Neural cell (in vitro differentiated cells): ENCODE results near the gene ANKRD2. TPM values are rescaled to one million over a fixed set of nuclear protein-coding genes. Genes with fewer than 3 reads are reported as not detected.

ENCODE experiments used
- H2AFZ ChIP-seq: fragments of 200-600, 300-800 bp; sonication (generic), shearing (Covaris generic); 2 replicates; pipeline ENCODE4 v1.6.0; 2014; ENCODE audit warnings: low read depth, mild to moderate bottlenecking, antibody characterized with exemption, low read length, moderate library complexity
- H3F3A ChIP-seq: fragments of 200-600 bp; shearing (Covaris generic); 2 replicates; pipeline ENCODE4 v1.6.1; 2016; ENCODE audit warnings: mild to moderate bottlenecking, moderate library complexity, mixed read lengths, antibody characterized with exemption, low read length; ENCODE audit not compliant: insufficient read depth, poor library complexity, severe bottlenecking
- H3K27ac ChIP-seq: fragments of 200-600, 300-800 bp; sonication (generic), shearing (Covaris generic); 2 replicates; pipeline ENCODE4 v1.5.1; 2014; ENCODE audit warnings: mild to moderate bottlenecking, low read length, moderate library complexity
- H3K27me3 ChIP-seq: fragments of 300-800, 200-600 bp; sonication (generic), shearing (Covaris generic); 2 replicates; pipeline ENCODE4 v1.6.0; 2014; ENCODE audit warnings: mild to moderate bottlenecking, low read depth, low read length, moderate library complexity; ENCODE audit not compliant: insufficient read depth
- H3K36me3 ChIP-seq: fragments of 300-800, 200-600 bp; sonication (generic), shearing (Covaris generic); 2 replicates; pipeline ENCODE4 v1.5.1; 2014; ENCODE audit warnings: mild to moderate bottlenecking, antibody characterized with exemption, low read length, moderate library complexity; ENCODE audit not compliant: insufficient read depth
- H3K4me2 ChIP-seq: fragments of 300-800, 200-600 bp; sonication (generic), shearing (Covaris generic); 2 replicates; pipeline ENCODE4 v1.6.0; 2014; ENCODE audit warnings: mild to moderate bottlenecking, low read length
- H3K4me3 ChIP-seq: fragments of 300-800, 200-600 bp; sonication (generic), shearing (Covaris generic); 2 replicates; pipeline ENCODE4 v1.5.1; 2014; ENCODE audit warnings: mild to moderate bottlenecking, low read length, moderate library complexity
- H3K79me2 ChIP-seq: fragments of 200-600 bp; shearing (Covaris generic); replicated peaks from 2 replicates; pipeline ENCODE4 v1.6.0; 2014; ENCODE audit warnings: mild to moderate bottlenecking, low read length, moderate library complexity; ENCODE audit not compliant: insufficient read depth
- H3K9ac ChIP-seq: fragments of 300-800, 200-600 bp; sonication (generic), shearing (Covaris generic); 2 replicates; pipeline ENCODE4 v1.6.1; 2016; ENCODE audit warnings: mild to moderate bottlenecking, low read length, mixed read lengths
- H3K9me2 ChIP-seq: fragments of 200-600 bp; shearing (Covaris generic); 2 replicates; pipeline ENCODE4 v1.6.1; 2016; ENCODE audit warnings: mild to moderate bottlenecking, low read length, mixed read lengths; ENCODE audit not compliant: insufficient read depth
- H3K9me3 ChIP-seq: fragments of 200-600, 300-800 bp; sonication (generic), shearing (Covaris generic); 2 replicates; pipeline ENCODE4 v1.6.1; 2016; ENCODE audit warnings: mild to moderate bottlenecking, mixed run types, low read length, moderate library complexity, mixed read lengths
- H4K20me1 ChIP-seq: fragments of 200-600 bp; shearing (Covaris generic); 2 replicates; pipeline ENCODE4 v1.6.1; 2016; ENCODE audit warnings: mild to moderate bottlenecking, mixed run types; ENCODE audit not compliant: insufficient read depth
- CTCF ChIP-seq: fragments of 450-650 bp; IDR thresholded peaks from 2 replicates; pipeline ENCODE4 v1.5.1; 2014; ENCODE audit warnings: antibody characterized with exemption, mild to moderate bottlenecking, moderate library complexity; ENCODE audit not compliant: poor library complexity, severe bottlenecking
- EP300 ChIP-seq: fragments of 450-650 bp; conservative IDR thresholded peaks from 2 replicates; pipeline ENCODE4 v1.6.1; 2014; ENCODE audit warnings: antibody characterized with exemption, mild to moderate bottlenecking, moderate library complexity; ENCODE audit not compliant: poor library complexity, severe bottlenecking
- EZH2 ChIP-seq: fragments of 200-600, 300-800 bp; shearing (Covaris generic), sonication (generic); IDR thresholded peaks from 2 replicates; pipeline ENCODE4 v1.6.1; 2014; ENCODE audit warnings: antibody characterized with exemption, low read length, borderline replicate concordance, mild to moderate bottlenecking; ENCODE audit not compliant: insufficient read depth, poor library complexity, severe bottlenecking
- MXI1 ChIP-seq: fragments of 450-650 bp; conservative IDR thresholded peaks from 2 replicates; pipeline ENCODE4 v1.6.1; 2014; ENCODE audit warnings: antibody characterized with exemption, mild to moderate bottlenecking; ENCODE audit not compliant: poor library complexity, severe bottlenecking
- POLR2AphosphoS5 ChIP-seq: IDR thresholded peaks from 2 replicates; pipeline ENCODE4 v1.6.1; 2012
- RAD21 ChIP-seq: fragments of 450-650 bp; conservative IDR thresholded peaks from 2 replicates; pipeline ENCODE4 v1.6.1; 2014; ENCODE audit warnings: antibody characterized with exemption, mild to moderate bottlenecking, moderate library complexity
- SMC3 ChIP-seq: fragments of 450-650 bp; conservative IDR thresholded peaks from 2 replicates; pipeline ENCODE4 v1.6.1; 2014; ENCODE audit warnings: antibody characterized with exemption, mild to moderate bottlenecking, moderate library complexity; ENCODE audit not compliant: poor library complexity
- TAF1 ChIP-seq: IDR thresholded peaks from 2 replicates; pipeline ENCODE4 v1.6.1; 2012; ENCODE audit warnings: low read depth
- polyA plus RNA-seq: library from polyadenylated mRNA; depleted of rRNA; stranded (reverse); fragments of >200 nt; gene quantifications from 2 replicates; pipeline ENCODE4 v1.2.3, GENCODE V29; 2014
- TF ChIP-seq, protein P1 (sequence below): IDR thresholded peaks from 2 replicates; pipeline ENCODE4 v1.6.1; 2012; ENCODE audit warnings: borderline replicate concordance

The ANKRD2 gene
- polyA plus RNA-seq, 1 donor from 2014 or later, result not detected

- Histone ChIP-seq H3K36me3 (no peaks in the 10 kb centered on the region), H3K4me3 (no peak overlapping the region), H3K9me3 (no peaks in the 10 kb centered on the region), H3K9me2 (no peaks in the 10 kb centered on the region), H3K27me3 (no peaks in the 10 kb centered on the region), H3K9ac (no peak overlapping the region), H2AFZ (no peak overlapping the region), H3K79me2 (no peaks in the 10 kb centered on the region), H3K4me2 (no peak overlapping the region), H3F3A (no peaks in the 10 kb centered on the region), H4K20me1 (no peaks in the 10 kb centered on the region), H3K27ac (no peak overlapping the region)
- TF ChIP-seq RAD21 (no peak), EZH2 (no peak), CTCF (no peak), TAF1 (no peak)
Measured at GRCh38 chr10:97550336-97551149, 22.0 kb upstream of the ANKRD2 start.

GRCh38 chr10:97551271-97551670 lies 21.3 kb upstream of the ANKRD2 start:
- no peak overlapping the region for H3K4me2 ChIP-seq
- H3F3A ChIP-seq, result no peaks in the 10 kb centered on the region

More at GRCh38 chr10:97551271-97551670, 21.3 kb upstream of the ANKRD2 start:
- H3K9me2 ChIP-seq, result no peaks in the 10 kb centered on the region
- H2AFZ ChIP-seq, result no peak overlapping the region
- TF ChIP-seq RAD21 (no peak), CTCF (no peak), EZH2 (no peak), POLR2AphosphoS5 (no peak), MXI1 (no peak), TAF1 (no peak), SMC3 (no peak), EP300 (no peak)
- TF ChIP-seq, protein P1, sequence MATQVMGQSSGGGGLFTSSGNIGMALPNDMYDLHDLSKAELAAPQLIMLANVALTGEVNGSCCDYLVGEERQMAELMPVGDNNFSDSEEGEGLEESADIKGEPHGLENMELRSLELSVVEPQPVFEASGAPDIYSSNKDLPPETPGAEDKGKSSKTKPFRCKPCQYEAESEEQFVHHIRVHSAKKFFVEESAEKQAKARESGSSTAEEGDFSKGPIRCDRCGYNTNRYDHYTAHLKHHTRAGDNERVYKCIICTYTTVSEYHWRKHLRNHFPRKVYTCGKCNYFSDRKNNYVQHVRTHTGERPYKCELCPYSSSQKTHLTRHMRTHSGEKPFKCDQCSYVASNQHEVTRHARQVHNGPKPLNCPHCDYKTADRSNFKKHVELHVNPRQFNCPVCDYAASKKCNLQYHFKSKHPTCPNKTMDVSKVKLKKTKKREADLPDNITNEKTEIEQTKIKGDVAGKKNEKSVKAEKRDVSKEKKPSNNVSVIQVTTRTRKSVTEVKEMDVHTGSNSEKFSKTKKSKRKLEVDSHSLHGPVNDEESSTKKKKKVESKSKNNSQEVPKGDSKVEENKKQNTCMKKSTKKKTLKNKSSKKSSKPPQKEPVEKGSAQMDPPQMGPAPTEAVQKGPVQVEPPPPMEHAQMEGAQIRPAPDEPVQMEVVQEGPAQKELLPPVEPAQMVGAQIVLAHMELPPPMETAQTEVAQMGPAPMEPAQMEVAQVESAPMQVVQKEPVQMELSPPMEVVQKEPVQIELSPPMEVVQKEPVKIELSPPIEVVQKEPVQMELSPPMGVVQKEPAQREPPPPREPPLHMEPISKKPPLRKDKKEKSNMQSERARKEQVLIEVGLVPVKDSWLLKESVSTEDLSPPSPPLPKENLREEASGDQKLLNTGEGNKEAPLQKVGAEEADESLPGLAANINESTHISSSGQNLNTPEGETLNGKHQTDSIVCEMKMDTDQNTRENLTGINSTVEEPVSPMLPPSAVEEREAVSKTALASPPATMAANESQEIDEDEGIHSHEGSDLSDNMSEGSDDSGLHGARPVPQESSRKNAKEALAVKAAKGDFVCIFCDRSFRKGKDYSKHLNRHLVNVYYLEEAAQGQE, result no peak
- H3K4me3 ChIP-seq, result no peak overlapping the region
- H3K9ac ChIP-seq, result no peak overlapping the region
- no peaks in the 10 kb centered on the region for H4K20me1 ChIP-seq
- no peaks in the 10 kb centered on the region for H3K79me2 ChIP-seq
- no peaks in the 10 kb centered on the region for H3K9me3 ChIP-seq
- H3K36me3 ChIP-seq, result no peaks in the 10 kb centered on the region
- H3K27ac ChIP-seq, result no peak overlapping the region
- no peaks in the 10 kb centered on the region for H3K27me3 ChIP-seq
